Effector memory CD8-positive, alpha-beta T cell (primary cell): ENCODE data around the gene POFUT1.
"Not testable (repeated sequence)": the region's sequence is repeated elsewhere in the genome, so short reads cannot be mapped to it uniquely, and the experiment has no call there.

Source experiments
- ATAC-seq: fragments of 150-1000 bp; cut with Tn5 transposase; replicated peaks from 2 replicates; pipeline ENCODE4 v1.10.0; 2021; ENCODE audit warnings: mild to moderate bottlenecking, moderate library complexity
- DNase-seq, 3 experiments: peaks; one replicate each; pipeline ENCODE4 v3.0.0; 2021
- H3K27ac Mint-ChIP-seq, 2 donors: one replicate each; pipeline ENCODE4 v1.8.0; 2022; ENCODE audit warnings: mild to moderate bottlenecking in 2 of 2, mixed read lengths in 2 of 2, moderate library complexity in 2 of 2
- H3K27me3 Mint-ChIP-seq, 2 donors: one replicate each; pipeline ENCODE4 v1.8.0; 2022; ENCODE audit warnings: mixed read lengths in 2 of 2
- H3K36me3 Mint-ChIP-seq: one replicate; pipeline ENCODE4 v1.8.0; 2022; ENCODE audit warnings: mild to moderate bottlenecking, moderate library complexity, mixed read lengths; ENCODE audit not compliant: insufficient read depth
- H3K4me1 Mint-ChIP-seq, 2 donors: one replicate each; pipeline ENCODE4 v1.8.0; 2022; ENCODE audit warnings: low read depth in 2 of 2, mixed read lengths in 2 of 2
- H3K4me3 Mint-ChIP-seq, 2 donors: one replicate each; pipeline ENCODE4 v1.8.0; 2022; ENCODE audit warnings: mild to moderate bottlenecking in 2 of 2, mixed read lengths in 2 of 2, moderate library complexity in 2 of 2
- H3K9me3 Mint-ChIP-seq, 2 donors: one replicate each; pipeline ENCODE4 v1.8.0; 2022; ENCODE audit warnings: mixed read lengths in 2 of 2

Gene POFUT1

DNA sequence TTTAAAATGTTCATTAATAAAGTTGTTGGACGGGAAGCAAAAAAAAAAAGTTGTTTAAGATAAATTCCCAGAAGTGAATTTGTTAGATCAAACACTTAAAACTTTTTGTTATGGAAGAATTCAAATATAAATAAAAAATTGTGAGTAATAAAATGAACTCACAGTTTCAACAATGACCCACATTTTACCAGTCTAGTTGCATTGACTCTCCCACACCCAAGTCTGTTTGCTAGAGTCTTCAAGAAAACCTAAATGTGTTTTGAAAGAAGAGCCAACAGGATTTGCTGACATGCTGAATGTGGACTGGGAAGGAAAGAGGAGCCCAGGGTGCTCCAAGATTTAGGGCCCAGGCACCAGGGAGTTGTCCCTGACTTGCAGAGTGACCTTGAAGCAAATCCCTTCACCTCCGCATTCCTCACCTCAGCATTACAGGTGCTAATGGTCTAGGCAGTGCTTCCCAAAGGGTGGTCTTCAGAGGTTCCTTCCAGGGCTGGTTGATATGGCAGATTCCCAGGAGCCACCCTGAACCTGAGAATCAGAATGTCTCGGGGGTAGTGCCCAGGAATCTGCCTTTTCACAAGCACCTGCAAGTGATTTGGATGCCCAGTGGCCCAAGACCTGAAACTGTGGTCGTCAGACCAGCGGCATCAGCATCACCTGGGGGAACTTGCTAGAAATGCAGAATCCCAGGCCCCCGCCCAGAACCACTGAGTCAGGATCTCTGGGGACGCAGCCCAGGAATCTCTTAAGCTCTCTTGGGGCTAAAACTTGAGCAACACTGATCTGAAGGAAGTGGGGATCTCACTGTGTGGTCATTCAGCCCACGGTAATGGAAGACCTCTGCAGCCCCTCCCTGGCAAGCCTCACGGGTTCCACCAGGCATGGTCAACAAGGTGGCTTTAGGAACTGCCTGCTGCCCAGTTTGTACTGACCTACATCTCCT lies 31.1 kb downstream of the POFUT1 start:
- Mint-ChIP-seq H3K9me3 (no peaks in the 10 kb centered on the region), H3K27me3 (no peaks in the 10 kb centered on the region), H3K36me3 (peaks cover 8% of the 10 kb centered on the region), H3K4me1 (no peaks in the 10 kb centered on the region), H3K27ac (no peak overlapping the region), H3K4me3 (no peak overlapping the region)
- no peak for ATAC-seq
- no peak for DNase-seq

DNA sequence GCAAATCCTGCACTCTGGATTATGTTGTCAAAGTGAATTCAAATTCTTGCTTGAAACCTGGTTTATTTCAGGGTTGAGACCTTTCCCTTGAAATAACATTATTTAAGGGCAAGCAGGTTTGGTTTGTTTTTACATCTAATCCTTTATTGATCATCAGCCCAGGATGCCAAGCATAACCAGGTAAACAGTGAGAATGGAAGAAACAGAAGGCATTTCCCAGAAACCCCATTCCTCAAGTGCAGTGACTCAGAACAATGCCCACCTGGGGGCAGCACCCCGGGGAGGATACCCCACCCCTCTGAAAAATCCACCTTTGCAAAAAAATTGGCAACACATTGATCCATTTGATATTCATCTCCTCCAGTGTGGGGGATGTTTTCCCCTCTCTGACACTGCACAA lies 32.5 kb downstream of the POFUT1 start:
- no peak for ATAC-seq

DNA sequence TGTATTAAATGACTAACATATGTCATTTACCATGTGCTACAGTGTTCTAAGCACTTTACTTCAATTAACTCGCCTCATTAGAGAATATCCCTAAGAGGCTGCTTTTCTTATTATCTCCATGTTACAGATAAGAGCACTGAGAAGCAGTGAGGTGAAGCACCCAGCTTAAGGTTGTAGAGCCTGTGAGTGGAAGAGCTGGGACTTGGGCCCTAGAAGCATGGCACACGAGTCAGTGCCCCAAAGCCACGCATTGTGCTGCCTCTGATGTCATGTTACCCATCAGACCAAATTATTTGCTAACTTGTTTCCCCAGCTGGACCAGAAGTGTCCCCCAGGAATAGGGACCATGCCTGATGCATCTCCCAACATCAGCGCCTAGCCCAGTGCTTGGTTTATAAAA lies 34.1 kb downstream of the POFUT1 start:
- DNase-seq (no peak), ATAC-seq (no peak)
- Mint-ChIP-seq H3K9me3 (no peaks in the 10 kb centered on the region), H3K27me3 (no peaks in the 10 kb centered on the region), H3K36me3 (no peaks in the 10 kb centered on the region), H3K4me3 (no peak overlapping the region), H3K4me1 (no peaks in the 10 kb centered on the region), H3K27ac (no peak overlapping the region)

More for the DNA sequence above, 32.5 kb downstream of the POFUT1 start:
- Mint-ChIP-seq H3K9me3 (no peaks in the 10 kb centered on the region), H3K4me3 (no peak overlapping the region), H3K27ac (no peak overlapping the region), H3K36me3 (no peaks in the 10 kb centered on the region), H3K27me3 (no peaks in the 10 kb centered on the region), H3K4me1 (no peaks in the 10 kb centered on the region)
- no peak for DNase-seq

DNA sequence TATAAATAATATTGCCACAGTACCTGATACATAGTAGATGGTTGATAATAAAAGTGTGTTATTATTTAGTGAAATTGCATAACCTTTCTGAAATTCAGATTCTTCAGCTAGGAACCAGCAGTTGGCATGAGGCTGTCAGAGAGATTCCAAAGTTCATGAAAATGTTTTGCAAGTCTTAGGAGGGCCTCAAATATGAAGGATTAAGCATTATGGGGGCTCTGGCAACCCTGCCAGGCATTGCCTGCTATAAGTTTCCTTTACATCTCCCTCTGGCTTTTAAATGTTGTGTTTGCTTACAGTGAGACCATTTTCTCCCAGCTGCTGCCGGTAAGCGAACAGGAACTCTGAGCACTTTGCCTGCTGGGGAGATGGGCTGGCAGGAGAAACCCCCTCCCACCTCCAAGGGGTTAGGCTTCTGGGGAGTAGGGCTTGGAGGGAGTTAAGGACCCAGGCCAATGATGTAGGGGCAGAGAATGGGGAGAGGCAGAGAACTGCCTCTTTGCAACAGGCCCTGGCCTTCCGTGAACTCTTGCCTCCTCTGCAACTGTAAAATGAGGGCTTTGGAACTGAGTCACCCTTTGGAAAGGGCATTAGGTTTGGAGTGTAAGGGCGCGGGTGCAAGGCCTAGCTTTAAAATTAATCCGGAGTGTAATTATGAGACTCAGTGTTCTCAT lies 36.6 kb downstream of the POFUT1 start:
- no peak overlapping the region for H3K27ac Mint-ChIP-seq
- ATAC-seq: no peak
- no peaks in the 10 kb centered on the region for H3K9me3 Mint-ChIP-seq
- H3K4me1 Mint-ChIP-seq: no peaks in the 10 kb centered on the region
- H3K4me3 Mint-ChIP-seq: no peak overlapping the region
- DNase-seq: no peak
- H3K27me3 Mint-ChIP-seq: no peaks in the 10 kb centered on the region
- no peaks in the 10 kb centered on the region for H3K36me3 Mint-ChIP-seq

DNA sequence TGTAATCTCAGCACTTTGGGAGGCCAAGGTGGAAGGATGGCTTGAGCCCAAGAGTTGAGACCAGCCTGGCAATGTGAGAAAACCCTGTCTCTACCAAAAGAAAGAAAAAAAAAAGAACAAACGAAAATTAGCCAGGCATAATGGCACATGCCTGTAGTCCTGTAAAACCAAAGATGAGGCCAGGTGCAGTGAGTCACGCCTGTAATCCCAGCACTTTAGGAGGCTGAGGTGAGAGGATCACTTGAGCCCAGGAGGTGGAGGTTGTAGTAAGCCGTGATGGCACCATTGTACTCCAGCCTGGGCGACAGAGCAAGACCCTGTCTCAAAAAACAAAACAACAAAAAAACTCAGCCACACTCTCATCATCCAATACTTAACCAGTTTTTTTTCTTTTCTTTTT lies 37.3 kb downstream of the POFUT1 start:
- ATAC-seq: no peak
- Mint-ChIP-seq H3K36me3 (no peaks in the 10 kb centered on the region), H3K9me3 (no peaks in the 10 kb centered on the region), H3K27me3 (no peaks in the 10 kb centered on the region), H3K4me3 (no peak overlapping the region), H3K4me1 (no peaks in the 10 kb centered on the region), H3K27ac (no peak overlapping the region)
- no peak for DNase-seq

DNA sequence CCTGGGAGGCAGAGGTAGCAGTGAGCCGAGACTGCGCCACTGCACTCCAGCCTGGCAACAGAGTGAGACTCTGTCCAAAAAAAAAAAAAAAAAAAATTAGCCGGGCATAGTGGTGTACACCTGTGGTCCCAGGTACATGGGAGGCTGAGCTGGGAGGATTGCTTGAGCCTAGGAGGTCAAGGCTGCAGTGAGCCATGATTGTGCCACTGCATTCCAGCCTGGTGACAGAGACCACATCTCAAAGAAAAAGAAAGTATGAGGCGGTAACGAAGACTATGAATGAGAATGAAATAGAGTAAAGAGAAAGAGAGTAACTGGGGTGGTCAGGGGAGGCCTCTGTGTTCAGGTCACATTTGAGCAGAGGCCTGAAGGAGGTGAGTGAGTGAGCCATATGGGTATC lies 38.5 kb downstream of the POFUT1 start:
- DNase-seq, H3K9me3 Mint-ChIP-seq, H3K4me1 Mint-ChIP-seq, H3K36me3 Mint-ChIP-seq, H3K4me3 Mint-ChIP-seq, H3K27me3 Mint-ChIP-seq, ATAC-seq, H3K27ac Mint-ChIP-seq: not testable (repeated sequence)

DNA sequence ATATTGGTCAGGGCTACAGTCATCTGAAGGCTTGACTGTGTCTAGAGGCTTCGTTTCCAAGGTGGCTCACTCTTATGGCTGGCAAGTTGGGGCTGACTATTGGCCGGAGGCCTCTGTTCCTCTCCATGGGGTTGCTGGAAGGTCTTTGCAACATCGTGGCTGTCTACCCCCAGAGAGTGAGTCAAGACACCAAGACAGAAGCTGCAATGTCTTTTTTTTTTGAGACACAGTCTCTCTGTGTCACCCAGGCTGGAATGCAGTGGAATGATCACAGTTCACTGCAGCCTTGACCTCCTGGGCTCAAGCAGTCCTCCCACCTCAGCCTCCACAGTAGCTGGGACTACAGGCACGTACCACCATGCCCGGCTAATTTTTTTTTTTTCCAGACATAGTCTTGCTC lies 40.4 kb downstream of the POFUT1 start:
- Mint-ChIP-seq H3K36me3 (no peaks in the 10 kb centered on the region), H3K4me3 (no peak overlapping the region), H3K9me3 (no peaks in the 10 kb centered on the region), H3K4me1 (peaks cover 7 to 9% of the 10 kb centered on the region in 2 donors), H3K27ac (no peak overlapping the region), H3K27me3 (no peaks in the 10 kb centered on the region)
- DNase-seq (no peak), ATAC-seq (no peak)

DNA sequence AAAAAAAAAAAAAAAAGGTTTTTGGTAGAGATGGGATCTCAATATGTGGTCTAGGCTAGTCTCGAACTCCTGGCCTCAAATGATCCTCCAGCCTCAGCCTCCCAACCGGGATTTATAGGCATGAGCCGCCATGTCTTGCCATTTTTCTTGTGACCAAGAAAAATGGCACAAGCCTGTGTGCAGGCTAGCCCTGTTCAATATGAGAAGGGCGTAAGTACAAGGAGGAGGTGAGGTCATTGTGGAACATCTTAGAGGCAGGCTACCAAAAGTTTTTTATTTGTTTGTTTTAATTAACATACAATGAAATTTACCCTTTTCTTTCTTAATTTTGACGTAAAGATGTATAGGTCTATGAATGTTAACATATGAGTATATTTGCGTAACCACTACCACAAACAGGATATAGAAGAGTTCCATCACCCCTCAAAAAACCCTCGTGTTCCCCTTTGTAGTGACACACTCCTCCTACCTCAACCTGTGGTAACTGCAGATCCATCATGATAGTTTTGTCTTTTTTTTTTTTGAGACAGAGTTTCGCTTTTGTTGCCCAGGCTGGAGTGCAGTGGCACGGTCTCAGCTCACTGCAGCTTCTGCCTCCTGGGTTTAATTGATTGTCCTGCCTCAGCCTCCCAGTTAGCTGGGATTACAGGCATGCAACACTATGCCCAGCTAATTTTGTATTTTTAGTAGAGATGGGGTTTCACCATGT lies 41.5 kb downstream of the POFUT1 start:
- Mint-ChIP-seq H3K27ac (peak overlapping the region; percentile 18 to 28), H3K4me3 (peak overlapping the region; percentile 7 to 38), H3K27me3 (no peaks in the 10 kb centered on the region), H3K36me3 (no peaks in the 10 kb centered on the region), H3K9me3 (no peaks in the 10 kb centered on the region), H3K4me1 (peaks cover 7 to 9% of the 10 kb centered on the region in 2 donors)
- DNase-seq: peak; percentile 26 to 38 (median 34)
- peak; percentile 99 for ATAC-seq

DNA sequence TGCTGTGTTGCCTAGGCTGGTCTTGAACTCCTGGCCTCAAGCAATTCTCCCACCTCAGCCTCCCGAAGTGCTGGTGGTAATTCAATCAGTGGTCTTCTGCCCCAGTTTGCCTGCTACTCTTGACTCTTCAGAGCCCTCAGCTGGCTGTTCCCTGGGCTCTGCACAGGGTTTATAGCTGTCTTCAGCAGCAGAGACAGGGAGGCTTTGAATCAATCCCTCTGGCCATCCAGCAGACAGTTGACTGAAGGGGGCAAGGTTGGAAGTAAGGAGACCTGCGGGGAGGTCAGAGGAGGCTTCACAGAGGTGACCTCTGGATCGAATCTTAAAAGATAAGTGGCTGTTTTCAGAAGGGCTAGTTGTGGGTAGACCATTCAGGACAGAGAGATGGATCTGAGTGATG lies 43.8 kb downstream of the POFUT1 start:
- Mint-ChIP-seq H3K9me3 (no peaks in the 10 kb centered on the region), H3K27ac (peak overlapping the region in 1 of 2 donors; percentile 87), H3K36me3 (no peaks in the 10 kb centered on the region), H3K4me3 (peak overlapping the region in 1 of 2 donors; percentile 9), H3K4me1 (peaks cover 7 to 9% of the 10 kb centered on the region in 2 donors), H3K27me3 (no peaks in the 10 kb centered on the region)
- no peak for DNase-seq
- ATAC-seq: no peak

DNA sequence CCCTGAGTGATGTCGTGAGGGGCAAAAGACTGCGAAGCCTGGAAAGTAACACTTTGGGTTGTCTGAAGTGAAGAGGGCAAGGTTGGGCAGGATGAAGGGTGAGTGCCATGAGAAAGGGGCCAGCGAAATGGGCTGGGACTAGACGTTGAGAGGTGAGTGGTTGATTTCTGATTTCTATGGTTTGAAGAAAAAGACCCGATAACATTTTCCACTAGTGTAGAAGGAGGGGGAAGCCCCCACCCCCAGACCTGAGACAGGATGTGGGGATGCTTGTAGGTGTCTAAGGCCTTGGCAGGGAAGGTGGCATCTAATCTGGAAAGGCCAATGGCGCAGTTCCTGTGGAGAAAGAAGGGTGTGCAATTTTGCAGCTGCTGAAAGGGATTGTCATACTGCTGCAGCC lies 44.5 kb downstream of the POFUT1 start:
- Mint-ChIP-seq H3K27me3 (no peaks in the 10 kb centered on the region), H3K9me3 (no peaks in the 10 kb centered on the region), H3K4me3 (no peak overlapping the region), H3K36me3 (no peaks in the 10 kb centered on the region), H3K27ac (peak overlapping the region in 1 of 2 donors; percentile 87), H3K4me1 (peaks cover 7 to 9% of the 10 kb centered on the region in 2 donors)
- ATAC-seq (no peak), DNase-seq (no peak)

DNA sequence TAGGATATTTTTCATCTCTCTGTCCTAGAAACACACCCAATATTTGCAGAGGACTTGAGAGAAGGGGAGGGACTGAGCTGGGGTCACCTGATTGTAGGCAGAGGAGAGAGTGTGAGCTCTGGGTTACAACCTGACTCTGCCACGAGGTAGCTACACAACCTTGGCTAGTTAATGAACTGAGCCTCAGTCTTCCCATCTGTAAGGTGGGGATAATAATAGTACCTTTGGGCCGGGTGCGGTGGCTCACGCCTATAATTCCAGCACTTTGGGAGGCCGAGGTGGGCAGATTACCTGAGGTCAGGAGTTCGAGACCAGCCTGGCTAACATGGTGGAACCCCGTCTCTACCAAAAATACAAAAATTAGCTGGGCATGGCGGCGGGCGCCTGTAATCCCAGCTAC lies 53.3 kb downstream of the POFUT1 start:
- H3K36me3 Mint-ChIP-seq, DNase-seq, H3K4me3 Mint-ChIP-seq, H3K27ac Mint-ChIP-seq, H3K9me3 Mint-ChIP-seq, ATAC-seq, H3K27me3 Mint-ChIP-seq, H3K4me1 Mint-ChIP-seq: not testable (repeated sequence)

DNA sequence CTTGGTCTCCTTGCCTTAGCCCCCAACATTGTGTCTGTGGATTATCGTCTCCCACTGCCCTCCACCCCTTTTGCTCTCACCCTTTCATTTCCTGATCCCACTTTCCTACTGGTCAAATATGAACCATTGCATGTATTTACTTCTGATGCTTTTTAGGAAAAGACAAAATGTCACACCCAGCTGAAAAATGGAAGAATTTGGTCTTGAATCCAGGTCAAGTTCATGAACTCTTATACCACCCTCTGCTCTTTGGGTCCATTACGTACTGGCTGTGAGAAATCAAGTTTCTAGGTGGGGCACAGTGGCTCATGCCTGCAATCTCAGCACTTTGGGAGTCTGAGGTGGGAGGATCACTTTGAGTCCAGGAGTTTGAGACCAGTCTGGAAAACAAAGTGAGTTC lies 54.0 kb downstream of the POFUT1 start:
- ATAC-seq (no peak), DNase-seq (no peak)
- Mint-ChIP-seq H3K27ac (no peak overlapping the region), H3K9me3 (no peaks in the 10 kb centered on the region), H3K27me3 (no peaks in the 10 kb centered on the region), H3K36me3 (no peaks in the 10 kb centered on the region), H3K4me1 (no peaks in the 10 kb centered on the region), H3K4me3 (no peak overlapping the region)

DNA sequence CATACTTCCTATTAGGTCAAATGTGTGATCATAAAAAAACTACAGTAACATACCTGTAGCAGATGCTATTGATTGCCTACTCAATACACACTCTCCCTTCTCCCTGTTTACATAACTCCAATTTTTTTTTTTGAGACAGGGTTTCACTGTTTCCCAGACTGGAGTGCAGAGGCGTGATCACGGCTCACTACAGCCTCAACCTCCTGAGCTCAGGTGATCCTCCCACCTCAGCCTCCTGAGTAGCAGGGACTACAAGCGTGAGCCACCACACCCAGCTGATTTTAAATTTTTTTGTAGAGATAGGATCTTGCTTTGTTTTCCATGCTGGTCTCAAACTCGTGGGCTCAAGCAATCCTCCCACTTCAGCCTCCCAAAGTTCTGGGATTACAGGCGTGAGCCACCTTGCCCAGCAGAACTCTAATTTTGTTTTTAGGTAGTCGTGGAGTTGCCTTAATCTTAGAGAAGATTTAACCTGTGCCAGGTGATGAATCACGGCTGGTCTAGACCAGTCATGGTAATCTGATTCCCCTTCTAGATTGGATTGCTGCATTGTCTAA lies 55.8 kb downstream of the POFUT1 start:
- Mint-ChIP-seq H3K27ac (peak overlapping the region in 1 of 2 donors; percentile 10), H3K4me1 (no peaks in the 10 kb centered on the region)
- ATAC-seq: no peak

More for the DNA sequence above, 55.8 kb downstream of the POFUT1 start:
- Mint-ChIP-seq H3K9me3 (no peaks in the 10 kb centered on the region), H3K27me3 (no peaks in the 10 kb centered on the region), H3K36me3 (no peaks in the 10 kb centered on the region), H3K4me3 (no peak overlapping the region)
- DNase-seq: no peak
